HepG2 (cell line): Measurements from ENCODE around the gene ENKUR. TPM values are rescaled to one million over a fixed set of nuclear protein-coding genes. Genes with fewer than 3 reads are reported as not detected.
A peak's percentile ranks its signal among the peaks of the same experiment; 100 is the strongest.

ENCODE experiments used
- AGO2 ChIP-seq: fragments of 200-400 bp; formaldehyde crosslinking; optimal IDR thresholded peaks from 2 replicates; pipeline ENCODE3; 2017; ENCODE audit warnings: mild to moderate bottlenecking, low read depth, low read length, moderate library complexity
- CREB3 ChIP-seq: sonication (generic); formaldehyde crosslinking; IDR thresholded peaks from 2 replicates; pipeline ENCODE4 v1.5.0; 2020; ENCODE audit warnings: missing genetic modification reagents
- DRAP1 ChIP-seq: IDR thresholded peaks from 2 replicates; pipeline ENCODE4 v1.6.1; 2016; ENCODE audit warnings: missing genetic modification reagents, missing compliant biosample characterization
- HDAC1 ChIP-seq: sonication (generic); formaldehyde crosslinking; IDR thresholded peaks from 2 replicates; pipeline ENCODE4 v1.5.1; 2020; ENCODE audit warnings: mild to moderate bottlenecking, missing genetic modification reagents
- HHEX ChIP-seq: IDR thresholded peaks from 2 replicates; pipeline ENCODE4 v1.6.1; 2016; ENCODE audit warnings: control low read depth
- ISL2 ChIP-seq: sonication (generic); formaldehyde crosslinking; IDR thresholded peaks from 2 replicates; pipeline ENCODE4 v1.5.0; 2020; ENCODE audit warnings: missing genetic modification reagents
- KLF12 ChIP-seq: sonication (generic); formaldehyde crosslinking; IDR thresholded peaks from 2 replicates; pipeline ENCODE4 v1.4.0; 2020; ENCODE audit warnings: missing genetic modification reagents, borderline replicate concordance
- MEIS2 ChIP-seq: sonication (generic); formaldehyde crosslinking; IDR thresholded peaks from 2 replicates; pipeline ENCODE4 v1.9.0; 2021; ENCODE audit warnings: mild to moderate bottlenecking, missing genetic modification reagents
- MLLT10 ChIP-seq: sonication (generic); formaldehyde crosslinking; IDR thresholded peaks from 2 replicates; pipeline ENCODE4 v1.4.0; 2020; ENCODE audit warnings: missing genetic modification reagents
- PHF5A ChIP-seq: IDR thresholded peaks from one replicate; pipeline ENCODE4 v1.6.1; 2018; ENCODE audit warnings: low read depth, missing genetic modification reagents; ENCODE audit not compliant: unreplicated experiment
- PTBP1 ChIP-seq: fragments of 200-400 bp; formaldehyde crosslinking; IDR thresholded peaks from 2 replicates; pipeline ENCODE4 v1.6.1; 2018; ENCODE audit warnings: low read length, low read depth; ENCODE audit not compliant: poor library complexity, severe bottlenecking
- SMARCE1 ChIP-seq: fragments of 450-650 bp; IDR thresholded peaks from 2 replicates; pipeline ENCODE4 v1.6.1; 2017; ENCODE audit warnings: borderline replicate concordance
- SMC3 ChIP-seq: IDR thresholded peaks from 2 replicates; pipeline ENCODE4 v1.6.1; 2011; ENCODE audit warnings: low read length, improper control_type of control experiment
- SRF ChIP-seq: IDR thresholded peaks from 2 replicates; pipeline ENCODE4 v1.6.1; 2011; ENCODE audit warnings: mild to moderate bottlenecking, low read depth, low read length, moderate library complexity
- SRSF1 ChIP-seq: fragments of 200-400 bp; formaldehyde crosslinking; optimal IDR thresholded peaks from 2 replicates; pipeline ENCODE3; 2017; ENCODE audit warnings: mild to moderate bottlenecking, low read depth, low read length, moderate library complexity
- TMF1 ChIP-seq: sonication (generic); formaldehyde crosslinking; IDR thresholded peaks from 2 replicates; pipeline ENCODE4 v1.8.1; 2022; ENCODE audit warnings: low read depth, missing genetic modification reagents
- TRIM24 ChIP-seq: sonication (generic); formaldehyde crosslinking; IDR thresholded peaks from 2 replicates; pipeline ENCODE4 v1.8.0; 2022; ENCODE audit warnings: mild to moderate bottlenecking, missing genetic modification reagents
- WIZ ChIP-seq: sonication (generic); formaldehyde crosslinking; IDR thresholded peaks from 2 replicates; pipeline ENCODE4 v1.5.1; 2020; ENCODE audit warnings: mild to moderate bottlenecking, missing genetic modification reagents
- ZBTB20 ChIP-seq: sonication (generic); formaldehyde crosslinking; IDR thresholded peaks from 2 replicates; pipeline ENCODE4 v1.8.1; 2023; ENCODE audit warnings: missing genetic modification reagents, low read depth, mild to moderate bottlenecking, borderline replicate concordance
- ZBTB49 ChIP-seq: sonication (generic); formaldehyde crosslinking; IDR thresholded peaks from 2 replicates; pipeline ENCODE4 v1.4.0; 2020; ENCODE audit warnings: missing genetic modification reagents, borderline replicate concordance
- ZFP37 ChIP-seq: sonication (generic); formaldehyde crosslinking; IDR thresholded peaks from 2 replicates; pipeline ENCODE4 v1.4.0; 2020; ENCODE audit warnings: missing genetic modification reagents, borderline replicate concordance
- ZNF124 ChIP-seq: sonication (generic); formaldehyde crosslinking; IDR thresholded peaks from 2 replicates; pipeline ENCODE4 v1.4.0; 2020; ENCODE audit warnings: missing genetic modification reagents
- ZNF30 ChIP-seq: sonication (generic); formaldehyde crosslinking; IDR thresholded peaks from 2 replicates; pipeline ENCODE4 v1.5.0; 2020; ENCODE audit warnings: mild to moderate bottlenecking, missing genetic modification reagents
- ZNF343 ChIP-seq: sonication (generic); formaldehyde crosslinking; IDR thresholded peaks from 2 replicates; pipeline ENCODE4 v1.4.0; 2020; ENCODE audit warnings: mild to moderate bottlenecking, missing genetic modification reagents
- ZNF362 ChIP-seq: sonication (generic); formaldehyde crosslinking; IDR thresholded peaks from 2 replicates; pipeline ENCODE4 v1.4.0; 2020; ENCODE audit warnings: missing genetic modification reagents, mild to moderate bottlenecking, borderline replicate concordance
- ZNF549 ChIP-seq: sonication (generic); formaldehyde crosslinking; IDR thresholded peaks from 2 replicates; pipeline ENCODE4 v1.5.0; 2020; ENCODE audit warnings: missing genetic modification reagents
- ZNF672 ChIP-seq: sonication (generic); formaldehyde crosslinking; IDR thresholded peaks from 2 replicates; pipeline ENCODE4 v1.8.1; 2022; ENCODE audit warnings: missing genetic modification reagents
- ZNF709 ChIP-seq: sonication (generic); formaldehyde crosslinking; IDR thresholded peaks from 2 replicates; pipeline ENCODE4 v1.5.0; 2020; ENCODE audit warnings: mild to moderate bottlenecking, missing genetic modification reagents
- polyA plus RNA-seq, 8 experiments: library from polyadenylated mRNA; depleted of rRNA in 3 of 8; stranded (reverse) in 7 of 8; unstranded in 1 of 8; fragments of >200 nt; fragmentation: Illumina TruSeq in 4 of 8; extraction: Trizol in 4 of 8; gene quantifications; 2 replicates each; pipeline versions ENCODE4 v1.2.1 to v1.2.3, GENCODE V29; 2011 to 2016; ENCODE audit warnings: low read depth in 4 of 8, missing spikeins in 1 of 8, mixed read lengths in 1 of 8; ENCODE audit not compliant: insufficient read depth in 1 of 8
- total RNA-seq, 5 experiments: library from RNA; depleted of rRNA; stranded (reverse); fragments of >200 nt; fragmentation: Illumina TruSeq; extraction: Trizol; gene quantifications; 2 replicates each; pipeline ENCODE4 v1.2.3, GENCODE V29; 2016; ENCODE audit warnings: low read depth in 1 of 5

Gene ENKUR
- total and polyA plus RNA-seq, 2 of the 13 experiments (the other 11 are each of a cell fraction or from before 2014, with no cell fraction given) = 0.15 TPM

- TF ChIP-seq ZNF30 (CRISPR knock-in tag) (no peak; the same call in 1 of the 2 replicates), ISL2 (peak; percentile 78), ZNF672 (CRISPR knock-in tag) (no peak; the same call in 1 of the 2 replicates), SMARCE1 (no peak), AGO2 (peak; percentile 96), ZNF362 (CRISPR knock-in tag) (no peak), SMC3 (no peak), MEIS2 (CRISPR knock-in tag) (peak; percentile 89), KLF12 (CRISPR knock-in tag) (peak; percentile 96), ZNF549 (peak; percentile 68; the same call in 1 of the 2 replicates), ZNF343 (CRISPR knock-in tag) (peak; percentile 68; the same call in 1 of the 2 replicates), TRIM24 (CRISPR knock-in tag) (no peak), ZNF709 (CRISPR knock-in tag) (peak; percentile 98), PHF5A (no peak), ZBTB49 (CRISPR knock-in tag) (no peak), ZBTB20 (CRISPR knock-in tag) (peak; percentile 87; the same call in 1 of the 2 replicates), HDAC1 (CRISPR knock-in tag) (peak; percentile 94), HHEX (no peak), PTBP1 (peak; percentile 83), ZFP37 (peak; percentile 95), CREB3 (CRISPR knock-in tag) (peak; percentile 97), TMF1 (CRISPR knock-in tag) (peak; percentile 87), SRF (no peak), WIZ (CRISPR knock-in tag) (peak; percentile 66; the same call in 1 of the 2 replicates), DRAP1 (CRISPR knock-in tag) (peak; percentile 32), ZNF124 (CRISPR knock-in tag) (peak; percentile 77), SRSF1 (no peak), MLLT10 (no peak)
Observed at GRCh38 chr10:25016376-25017153, 607 bp upstream of the ENKUR start, which contains the start of gene THNSL1 (continued).
